ENCODE results near the gene TRABD.

TRABD gene

DNA sequence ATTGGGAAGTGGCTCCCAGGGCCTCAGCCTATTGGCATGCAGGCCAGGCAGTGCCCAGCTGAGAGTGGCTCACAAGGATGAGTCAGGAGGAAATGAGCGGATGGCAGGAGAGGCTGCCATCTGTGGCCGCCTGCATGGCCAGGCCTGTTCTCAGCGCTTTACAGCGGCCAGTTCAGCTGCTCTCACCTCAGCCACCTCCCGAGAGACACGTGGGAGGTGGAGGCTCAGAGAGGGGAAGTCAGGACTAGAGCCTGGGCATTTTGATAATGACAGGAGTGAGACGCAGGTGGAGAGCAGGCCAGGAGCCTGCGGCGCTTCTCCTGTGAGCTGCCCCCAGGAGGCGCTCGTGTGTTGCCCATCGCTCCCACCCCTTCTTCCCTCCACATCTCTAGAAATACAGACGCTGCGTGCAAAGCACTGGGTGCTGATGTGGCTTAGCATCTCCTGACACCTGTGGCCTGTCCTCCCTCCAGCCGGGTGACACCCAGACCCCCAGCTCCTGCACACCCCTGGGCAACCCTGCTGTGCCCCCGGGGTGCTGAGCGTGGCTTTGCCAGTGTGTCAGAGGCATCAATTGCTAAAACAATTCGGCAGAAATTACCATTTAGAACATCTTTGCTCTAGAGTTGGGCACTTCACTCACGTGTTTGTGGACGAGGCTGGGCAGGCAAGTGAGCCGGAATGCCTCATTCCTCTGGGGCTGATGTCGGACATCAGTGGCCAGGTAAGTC lies 36.6 kb upstream of the TRABD start:
- Histone ChIP-seq H3K9me2 (replicated peaks; ENCODE audit: low read depth, low read length) (no peaks in the 10 kb centered on the region), H3K27me3 (ENCODE audit: insufficient read depth, low read length, poor library complexity, severe bottlenecking) (no peaks in the 10 kb centered on the region), H4K20me1 (ENCODE audit: insufficient read depth, low read length, poor library complexity, severe bottlenecking) (no peaks in the 10 kb centered on the region), H3K9me3 (ENCODE audit: insufficient read depth, low read depth, low read length) (no peaks in the 10 kb centered on the region), H3K9ac (ENCODE audit: low read depth, low read length, poor library complexity, severe bottlenecking) (no peak overlapping the region), H3K79me2 (ENCODE audit: insufficient read depth, low read length) (no peaks in the 10 kb centered on the region), H3K4me1 (ENCODE audit: insufficient read depth, low read length, poor library complexity, severe bottlenecking) (no peaks in the 10 kb centered on the region), H3K4me3 (ENCODE audit: low read length, poor library complexity, severe bottlenecking) (no peak overlapping the region), H2AFZ (ENCODE audit: low read length) (no peak overlapping the region), H3K36me3 (ENCODE audit: insufficient read depth, low read length) (no peaks in the 10 kb centered on the region), H3K4me2 (ENCODE audit: low read depth, low read length, poor library complexity, severe bottlenecking) (no peak overlapping the region), H3F3A (ENCODE audit: low read depth) (no peaks in the 10 kb centered on the region)
- TF ChIP-seq CTCF (conservative IDR thresholded peaks at IDR 0.05; ENCODE audit: low read length) (peak; percentile 90), EZH2phosphoT487 (IDR thresholded peaks at IDR 0.05; ENCODE audit: borderline replicate concordance) (no peak)

DNA sequence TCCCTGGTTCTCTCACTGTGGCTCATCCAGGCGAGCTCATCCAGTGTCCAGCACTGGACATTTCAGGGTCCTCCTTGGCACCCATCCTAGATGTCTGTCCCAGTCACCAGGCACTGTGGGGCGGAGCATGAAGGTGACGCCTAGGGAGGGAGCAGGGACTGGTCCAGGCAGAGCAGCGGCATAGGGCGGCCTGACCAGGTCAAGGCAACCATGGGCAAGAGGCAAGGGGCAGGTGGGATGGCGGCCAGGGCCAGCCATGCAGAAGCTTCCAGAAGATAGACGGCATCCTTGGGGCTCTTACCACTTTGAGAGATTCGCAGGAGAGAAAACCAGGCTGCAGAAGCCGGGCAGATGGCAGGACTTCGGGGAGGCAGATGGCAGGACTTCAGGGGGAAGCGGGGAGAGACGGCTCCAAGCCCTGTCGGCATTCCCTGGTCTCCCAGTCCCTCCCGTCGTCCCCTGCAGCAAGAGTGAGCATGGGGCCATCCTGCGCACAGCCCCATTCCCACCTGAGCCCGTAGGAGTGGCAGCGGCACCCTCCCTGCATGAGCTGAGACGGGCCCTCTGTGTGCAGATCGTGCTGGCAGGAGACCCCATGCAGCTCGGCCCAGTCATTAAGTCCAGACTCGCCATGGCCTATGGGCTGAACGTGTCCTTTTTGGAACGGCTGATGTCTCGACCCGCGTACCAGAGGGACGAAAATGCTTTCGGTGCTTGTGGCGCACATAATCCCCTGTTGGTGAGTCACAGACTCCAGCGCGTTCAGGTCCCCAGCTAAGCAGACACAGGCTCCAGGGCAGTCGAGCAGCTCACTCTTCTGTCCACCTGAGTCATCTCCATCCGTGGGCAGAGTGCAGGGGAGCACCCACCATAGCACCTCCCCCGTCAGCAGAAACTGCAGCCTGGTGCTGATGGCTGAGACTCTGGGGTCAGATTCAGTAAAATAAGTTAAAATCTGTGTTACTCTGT lies 35.3 kb upstream of the TRABD start:
- Histone ChIP-seq H3K4me3 (ENCODE audit: low read length, poor library complexity, severe bottlenecking) (no peak overlapping the region), H4K20me1 (ENCODE audit: insufficient read depth, low read length, poor library complexity, severe bottlenecking) (no peaks in the 10 kb centered on the region), H3K9me3 (ENCODE audit: insufficient read depth, low read depth, low read length) (no peaks in the 10 kb centered on the region), H3K27me3 (ENCODE audit: insufficient read depth, low read length, poor library complexity, severe bottlenecking) (no peaks in the 10 kb centered on the region), H3F3A (ENCODE audit: low read depth) (no peaks in the 10 kb centered on the region), H3K79me2 (ENCODE audit: insufficient read depth, low read length) (no peaks in the 10 kb centered on the region), H3K4me2 (ENCODE audit: low read depth, low read length, poor library complexity, severe bottlenecking) (no peak overlapping the region), H3K9ac (ENCODE audit: low read depth, low read length, poor library complexity, severe bottlenecking) (no peak overlapping the region), H3K9me2 (replicated peaks; ENCODE audit: low read depth, low read length) (no peaks in the 10 kb centered on the region), H2AFZ (ENCODE audit: low read length) (no peak overlapping the region), H3K36me3 (ENCODE audit: insufficient read depth, low read length) (no peaks in the 10 kb centered on the region), H3K4me1 (ENCODE audit: insufficient read depth, low read length, poor library complexity, severe bottlenecking) (no peaks in the 10 kb centered on the region)
- TF ChIP-seq EZH2phosphoT487 (IDR thresholded peaks at IDR 0.05; ENCODE audit: borderline replicate concordance) (no peak), CTCF (conservative IDR thresholded peaks at IDR 0.05; ENCODE audit: low read length) (no peak)

DNA sequence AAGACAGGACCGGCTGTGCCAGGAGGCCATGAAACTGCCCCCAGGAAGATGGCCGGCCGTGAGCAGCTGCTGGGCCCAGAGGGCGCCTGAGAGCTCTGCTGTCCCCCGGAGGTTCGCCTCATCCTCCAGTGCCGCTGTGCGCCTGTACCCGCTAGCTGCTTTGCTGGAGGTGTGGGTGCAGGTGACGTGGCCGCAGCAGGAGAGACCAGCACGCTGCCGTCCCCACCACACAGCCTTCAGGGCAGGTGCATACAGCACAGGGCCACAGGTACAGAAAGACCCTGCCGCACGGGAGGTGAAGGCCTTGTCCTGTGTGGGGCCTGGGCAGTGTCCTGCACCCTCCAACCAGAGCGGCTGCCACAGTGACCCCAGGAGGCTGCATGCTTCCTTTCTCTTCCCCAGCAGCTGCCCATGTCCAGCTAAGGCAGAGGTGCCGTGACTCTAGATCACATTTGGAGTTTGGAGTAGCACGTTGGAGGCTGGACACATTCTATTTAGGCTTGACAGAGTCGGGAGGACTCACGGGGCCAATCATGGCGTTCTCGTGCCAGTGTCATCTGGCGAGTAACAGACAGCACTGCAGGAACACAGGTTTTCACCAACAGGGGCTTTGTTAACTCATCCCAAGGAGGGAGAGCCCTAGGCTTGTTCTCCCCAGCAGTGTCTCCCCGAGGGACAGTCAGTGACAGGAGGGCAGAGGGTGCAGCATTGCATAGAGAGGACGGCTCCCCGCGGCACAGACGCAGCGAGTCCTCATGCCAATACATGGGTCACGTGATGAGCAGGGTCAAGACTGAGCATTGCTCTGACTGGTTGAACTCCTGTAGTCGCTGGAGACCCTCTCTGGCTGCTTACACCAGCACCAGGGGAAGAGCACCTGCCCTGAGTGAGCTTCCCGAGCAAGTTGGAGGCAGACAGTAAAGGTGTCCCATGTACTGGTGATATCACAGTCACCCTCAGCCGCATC lies 33.9 kb upstream of the TRABD start:
- Histone ChIP-seq H3K36me3 (ENCODE audit: insufficient read depth, low read length) (no peaks in the 10 kb centered on the region), H3K4me3 (ENCODE audit: low read length, poor library complexity, severe bottlenecking) (no peak overlapping the region), H3K9ac (ENCODE audit: low read depth, low read length, poor library complexity, severe bottlenecking) (no peak overlapping the region), H3K4me1 (ENCODE audit: insufficient read depth, low read length, poor library complexity, severe bottlenecking) (no peaks in the 10 kb centered on the region), H4K20me1 (ENCODE audit: insufficient read depth, low read length, poor library complexity, severe bottlenecking) (no peaks in the 10 kb centered on the region), H3K27me3 (ENCODE audit: insufficient read depth, low read length, poor library complexity, severe bottlenecking) (no peaks in the 10 kb centered on the region), H3F3A (ENCODE audit: low read depth) (no peaks in the 10 kb centered on the region), H2AFZ (ENCODE audit: low read length) (no peak overlapping the region), H3K4me2 (ENCODE audit: low read depth, low read length, poor library complexity, severe bottlenecking) (no peak overlapping the region), H3K9me2 (replicated peaks; ENCODE audit: low read depth, low read length) (no peaks in the 10 kb centered on the region), H3K79me2 (ENCODE audit: insufficient read depth, low read length) (no peaks in the 10 kb centered on the region), H3K9me3 (ENCODE audit: insufficient read depth, low read depth, low read length) (no peaks in the 10 kb centered on the region)
- TF ChIP-seq EZH2phosphoT487 (IDR thresholded peaks at IDR 0.05; ENCODE audit: borderline replicate concordance) (no peak), CTCF (conservative IDR thresholded peaks at IDR 0.05; ENCODE audit: low read length) (0 out of 2 replicates have a peak, but pooled peaks have one; percentile 13)

Data from Loucy (cell line).